CD4-positive, alpha-beta T cell treated with Interleukin-17A for 4 hours (primary cell): Measurements from ENCODE around the gene MAU2.

Source experiments
- DNase-seq: peaks from one replicate; pipeline ENCODE4 v3.0.0-alpha.2; 2020; ENCODE audit warnings: mixed read lengths

Gene MAU2

GRCh38 chr19:19308373-19308772 is 12.3 kb upstream of the MAU2 start:
- DNase-seq = no peak

- no peak for DNase-seq
Observed at GRCh38 chr19:19315444-19315843, 5.2 kb upstream of the MAU2 start.

GRCh38 chr19:19316082-19316481 is 4.5 kb upstream of the MAU2 start:
- no peak for DNase-seq

DNA sequence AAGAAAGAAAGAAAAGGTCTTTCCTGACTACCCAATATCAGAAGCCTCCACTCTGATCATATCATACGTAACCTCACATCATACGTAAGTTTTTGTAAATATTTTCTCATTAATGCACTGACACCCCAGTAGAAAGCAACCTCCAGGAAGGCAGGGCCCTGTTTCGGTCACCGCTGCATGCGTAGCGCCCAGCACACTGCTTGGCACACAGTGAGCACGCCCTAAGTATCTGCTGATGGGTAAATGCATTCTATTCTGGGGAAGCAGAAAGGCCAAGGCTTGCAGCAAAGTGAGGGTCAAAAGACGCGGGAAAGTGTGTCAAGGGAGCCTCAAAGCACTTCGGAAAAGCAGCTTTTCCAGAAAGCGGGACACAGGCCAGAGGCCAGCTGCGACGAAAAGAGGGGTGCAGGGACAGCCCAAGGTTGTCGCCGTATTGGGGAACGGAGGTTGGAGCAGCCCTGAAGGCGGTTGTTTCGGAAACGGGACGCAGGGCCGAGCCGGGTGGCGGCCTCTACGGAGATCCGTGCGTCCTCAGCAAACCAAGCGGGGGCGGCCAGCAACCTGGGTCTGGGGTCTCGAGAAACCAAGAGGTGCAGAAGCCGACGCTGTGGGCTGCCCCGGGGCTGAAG is 783 bp upstream of the MAU2 start:
- no peak for DNase-seq

GRCh38 chr19:19321141-19321577 is 530 bp downstream of the MAU2 start:
- DNase-seq = peak; percentile 24

DNA sequence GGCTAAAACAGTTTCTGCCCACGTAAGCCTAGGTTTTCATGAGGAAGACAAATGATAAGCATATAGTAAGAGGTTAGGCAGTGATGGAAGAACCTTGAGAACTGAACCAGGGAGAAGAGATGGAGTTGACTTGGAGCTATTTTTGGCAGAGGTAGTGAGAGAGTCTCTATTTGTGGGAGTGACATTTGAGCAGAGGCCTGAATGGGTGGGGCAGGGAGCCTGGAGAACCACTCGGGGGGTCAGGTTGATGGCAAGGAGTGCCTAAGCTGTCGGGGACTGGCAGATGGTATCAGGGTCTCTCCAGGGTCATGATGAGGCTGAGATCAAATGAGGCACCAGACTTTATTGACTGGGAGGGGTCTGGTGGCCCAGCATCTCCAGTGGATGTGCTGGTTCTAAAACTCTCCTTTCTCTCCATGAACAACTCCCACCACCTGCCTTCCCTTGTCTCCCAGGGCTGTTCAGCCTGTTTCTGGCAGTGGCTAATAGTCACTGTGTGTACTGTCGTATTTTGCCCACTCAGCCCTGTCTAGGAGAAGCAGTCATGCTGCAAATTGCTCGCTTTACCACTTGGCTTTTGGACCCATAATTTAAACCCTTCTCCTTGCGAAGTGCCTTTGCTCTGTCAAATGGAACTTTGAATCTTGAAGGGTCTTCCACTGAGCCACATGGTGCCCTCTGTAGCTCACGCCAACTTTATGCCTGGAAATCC is 3.6 kb downstream of the MAU2 start:
- no peak for DNase-seq

GRCh38 chr19:19327672-19328071 is 7.0 kb downstream of the MAU2 start:
- DNase-seq = no peak

DNA sequence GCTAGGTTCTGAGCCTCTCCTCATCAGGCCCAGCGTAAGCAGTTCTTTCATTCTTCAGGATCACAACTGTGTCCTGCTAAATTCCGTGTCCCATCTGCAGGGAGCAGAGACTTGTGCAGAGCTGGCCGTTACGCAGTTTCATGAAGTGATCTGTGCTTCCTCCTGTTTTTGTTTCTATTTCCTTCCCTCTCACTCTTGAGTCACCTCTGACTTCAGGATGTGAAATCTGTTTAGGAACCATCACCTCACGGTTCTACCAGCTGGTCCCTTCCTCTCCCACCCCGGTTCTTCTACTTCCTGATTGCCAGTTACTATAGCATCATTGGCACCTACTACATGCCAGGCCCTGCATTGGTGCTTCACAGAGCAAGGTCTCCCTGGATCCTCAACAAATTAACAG is 8.5 kb downstream of the MAU2 start:
- no peak for DNase-seq

DNA sequence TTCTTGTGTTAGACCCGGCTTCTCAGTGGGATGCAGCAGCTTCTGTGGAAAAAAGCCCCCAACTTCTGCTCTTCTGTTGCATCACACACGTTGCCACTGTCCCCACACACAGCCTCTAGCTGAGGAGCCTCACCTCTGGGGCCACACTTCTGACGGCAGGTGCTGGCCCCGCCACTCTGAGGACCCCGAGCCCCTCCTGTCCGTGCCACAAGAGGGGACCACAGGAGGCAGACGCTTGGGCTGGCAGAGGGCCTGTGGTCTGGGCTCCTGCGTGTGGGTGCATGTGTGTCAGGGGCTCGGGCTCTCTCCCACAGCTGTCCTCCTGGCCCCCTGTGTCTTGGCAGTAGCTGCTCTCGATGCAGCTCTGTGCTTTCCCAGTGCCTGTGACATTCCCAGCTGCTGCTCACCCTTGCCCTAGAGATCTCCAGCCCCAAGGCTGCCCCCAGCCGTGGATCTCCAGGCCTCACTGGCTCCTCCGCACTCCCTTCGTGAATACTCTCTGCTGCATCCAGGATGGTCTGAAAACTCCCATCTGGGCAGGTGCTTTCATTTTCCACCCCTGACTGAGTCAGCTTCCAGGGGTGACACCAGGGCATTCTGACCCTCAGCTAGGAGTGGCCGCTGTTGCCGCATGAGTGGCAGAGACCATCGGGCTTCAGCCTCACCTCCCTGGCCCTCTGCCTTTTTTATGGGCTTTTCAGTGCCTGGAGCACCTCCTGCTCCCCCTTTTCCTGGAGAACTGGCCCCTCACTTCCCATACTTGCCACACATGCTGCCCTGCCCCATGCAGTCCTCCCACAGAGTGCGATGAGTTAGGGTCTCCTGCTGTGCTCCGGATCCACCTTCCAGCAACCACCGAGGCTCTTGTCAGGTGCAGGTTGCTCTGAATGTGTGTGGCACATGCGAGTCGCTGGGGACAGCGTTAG is 13.7 kb downstream of the MAU2 start:
- DNase-seq = no peak

DNA sequence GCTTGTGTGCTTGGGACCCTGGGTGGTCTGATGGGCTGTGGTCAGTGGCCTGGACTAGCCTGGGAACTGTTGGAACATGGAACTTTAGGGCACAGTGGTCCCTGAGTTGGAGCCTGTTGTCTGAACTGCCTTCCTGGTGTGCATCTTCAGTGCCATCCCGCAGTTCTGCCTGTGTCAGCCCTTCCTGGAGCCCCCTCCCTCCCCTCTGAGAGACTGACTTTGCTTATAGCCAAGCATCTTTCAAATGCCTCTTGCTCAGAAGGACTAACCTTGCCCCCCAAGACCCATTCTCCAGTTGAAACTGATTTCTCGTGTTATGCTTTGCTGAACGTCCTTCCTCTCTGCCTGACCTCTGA is 14.3 kb downstream of the MAU2 start:
- no peak for DNase-seq

DNA sequence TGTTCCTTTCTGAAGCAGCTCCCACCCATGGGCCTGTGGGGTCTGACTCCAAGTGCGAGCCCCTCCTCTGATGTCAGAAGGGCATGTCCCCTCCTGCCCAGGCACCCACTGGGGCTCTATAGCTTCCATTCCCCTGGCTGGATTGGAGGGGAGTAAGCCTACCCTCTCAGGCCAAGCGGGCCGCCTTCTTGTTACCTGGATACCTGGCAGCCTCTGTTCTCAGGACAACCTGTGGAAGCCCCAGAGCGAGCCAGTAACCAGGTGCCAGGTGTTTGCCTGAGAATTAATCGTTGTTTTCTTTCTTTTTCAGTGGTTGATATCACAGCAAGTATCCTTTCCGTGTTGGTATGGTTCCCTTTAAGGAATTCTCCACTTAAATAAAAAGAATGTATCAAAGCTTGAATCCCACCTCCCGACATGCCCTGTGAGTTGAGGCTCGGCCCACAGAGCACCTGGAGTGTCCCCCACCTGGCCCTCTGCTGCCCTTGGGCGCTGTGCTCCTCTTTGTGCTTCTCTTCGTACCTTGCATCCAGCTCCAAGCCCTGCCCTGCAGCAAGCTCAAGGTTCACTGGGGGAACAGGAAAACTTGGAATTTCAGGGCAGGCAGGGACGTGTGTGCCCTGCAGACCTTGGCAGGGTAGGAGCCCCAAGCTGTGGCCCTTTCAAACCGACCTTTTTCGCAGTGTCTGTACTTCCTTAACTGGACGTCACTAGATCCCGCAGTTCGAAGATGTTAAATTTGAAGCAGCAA is 15.0 kb downstream of the MAU2 start:
- DNase-seq = no peak

DNA sequence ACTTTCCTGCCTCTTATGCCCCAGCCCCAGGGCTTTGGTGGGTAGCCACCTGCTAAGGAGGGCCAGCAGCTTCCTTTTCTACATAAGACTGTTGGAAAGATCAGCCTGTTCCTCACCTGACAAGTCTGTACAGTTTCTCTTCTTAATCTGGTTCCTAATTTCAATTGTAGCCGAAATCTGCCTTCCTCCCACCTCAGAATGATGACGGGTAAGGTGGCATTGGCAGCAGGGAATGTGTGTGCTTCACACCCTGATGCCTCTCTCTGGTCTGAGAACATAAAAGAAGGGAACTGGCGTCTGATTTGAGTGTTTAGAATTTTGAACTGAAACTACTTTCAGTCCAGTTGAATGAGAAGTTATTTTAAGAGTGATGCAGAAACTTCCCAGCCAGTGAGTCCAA is 16.0 kb downstream of the MAU2 start:
- DNase-seq = no peak

DNA sequence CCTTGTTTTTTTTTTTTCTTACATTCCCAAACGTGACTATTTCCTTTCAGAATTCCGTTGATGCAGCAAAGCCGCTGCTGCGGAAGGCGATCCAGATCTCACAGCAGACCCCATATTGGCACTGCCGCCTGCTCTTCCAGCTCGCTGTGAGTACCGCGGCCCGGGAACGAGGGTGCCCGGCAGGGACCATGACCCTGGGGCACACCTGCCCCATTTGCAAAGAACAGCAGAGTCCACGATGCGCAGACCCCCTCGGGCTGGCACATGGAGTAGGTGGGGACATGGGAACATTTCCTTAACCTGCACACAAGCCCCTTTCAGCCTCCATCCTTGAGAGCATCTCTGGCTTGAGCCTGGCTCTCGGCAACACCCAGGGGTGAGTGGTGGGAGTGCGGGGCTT is 16.5 kb downstream of the MAU2 start:
- no peak for DNase-seq

DNA sequence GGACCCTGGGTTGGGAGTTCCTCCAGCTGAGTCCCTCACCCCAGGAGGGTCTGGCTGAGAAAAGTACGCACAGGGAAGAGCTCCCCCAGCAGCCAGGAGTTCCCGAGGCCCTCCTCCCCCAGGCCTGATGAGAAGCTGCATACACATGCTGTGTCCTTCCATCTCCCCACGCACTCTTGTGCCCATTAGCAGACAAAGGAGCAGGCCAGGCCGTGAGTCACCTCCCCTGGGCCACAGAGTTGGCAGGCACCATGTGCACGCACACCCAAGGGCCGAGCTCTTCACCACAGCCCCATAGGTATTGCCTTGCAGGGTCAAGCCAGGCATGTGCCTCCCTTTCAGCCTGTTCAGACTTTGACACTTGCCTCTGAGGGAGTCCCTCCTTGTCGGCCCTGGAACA is 17.5 kb downstream of the MAU2 start:
- DNase-seq = no peak

DNA sequence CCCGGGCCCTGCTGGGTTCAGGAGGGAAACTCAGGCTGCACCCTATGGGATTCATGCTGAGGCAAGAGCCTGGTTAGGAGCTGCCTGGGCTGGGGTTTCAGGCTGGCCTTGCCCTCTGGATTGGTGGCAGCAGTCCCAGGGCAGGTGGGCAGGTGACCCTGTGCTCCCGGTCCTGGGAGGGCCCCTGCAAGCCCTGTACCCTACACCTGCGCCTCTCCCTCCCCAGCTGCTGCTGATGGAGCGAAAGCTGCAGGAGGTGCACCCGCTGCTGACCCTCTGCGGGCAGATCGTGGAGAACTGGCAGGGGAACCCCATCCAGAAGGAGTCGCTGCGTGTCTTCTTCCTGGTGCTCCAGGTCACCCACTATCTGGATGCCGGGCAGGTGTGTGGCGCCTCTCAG is 20.4 kb downstream of the MAU2 start:
- DNase-seq = no peak

- DNase-seq = no peak
Observed at GRCh38 chr19:19342086-19343015, 21.7 kb downstream of the MAU2 start.

GRCh38 chr19:19343016-19343362 is 22.4 kb downstream of the MAU2 start:
- DNase-seq = no peak

DNA sequence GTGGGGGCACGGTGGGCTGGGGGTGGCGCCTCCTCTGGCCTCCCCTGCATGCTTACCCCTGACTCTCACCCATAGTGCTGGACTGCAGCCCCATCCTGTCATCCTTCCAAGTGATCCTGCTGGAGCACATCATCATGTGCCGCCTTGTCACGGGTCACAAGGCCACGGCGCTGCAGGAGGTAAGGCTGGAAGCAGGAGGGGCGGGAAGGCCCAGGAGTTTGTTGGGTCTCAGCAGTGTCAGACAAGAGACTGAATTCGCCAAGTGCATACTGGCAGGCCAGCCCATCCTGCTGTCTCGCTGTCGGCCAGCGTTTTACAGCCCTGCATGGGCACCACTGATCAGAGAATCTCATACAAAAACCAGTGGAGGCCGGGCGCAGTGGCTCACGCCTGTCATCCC is 23.1 kb downstream of the MAU2 start:
- DNase-seq = no peak

DNA sequence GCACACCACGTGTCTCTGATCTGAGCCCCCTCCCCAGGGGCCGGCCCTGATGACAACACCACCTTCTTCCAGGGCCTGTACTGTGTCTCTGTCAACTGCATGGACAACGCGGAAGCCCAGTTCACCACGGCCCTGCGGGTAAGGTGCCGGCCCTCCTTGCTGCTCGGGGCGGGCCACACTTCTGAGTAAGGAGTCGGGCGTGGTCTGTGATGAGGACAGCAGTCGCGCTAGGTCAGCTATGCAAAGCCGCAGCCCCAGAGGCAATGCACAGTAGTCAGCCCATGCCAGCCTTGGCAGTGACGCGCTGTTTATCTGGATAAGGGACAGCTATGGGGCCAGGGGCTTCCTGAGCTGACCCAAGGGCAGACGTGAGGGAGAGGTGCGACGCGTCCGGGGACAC is 24.6 kb downstream of the MAU2 start:
- no peak for DNase-seq

- DNase-seq = no peak
Observed at GRCh38 chr19:19345970-19346369, 25.3 kb downstream of the MAU2 start.

- no peak for DNase-seq
Observed at GRCh38 chr19:19347401-19348110, 26.9 kb downstream of the MAU2 start.
